GM19193 (cell line): ENCODE data around the gene ATR.

ENCODE experiments used
- POLR2A ChIP-seq: IDR thresholded peaks from 4 replicates; pipeline ENCODE4 v1.6.1; 2011; ENCODE audit not compliant: insufficient read depth, insufficient read length; ENCODE audit errors: extremely low read depth

The ATR gene

GRCh38 chr3:142578329-142579223, at the start of gene ATR:
ATR (minus strand) TSS chr3:142578733; CDS start chr3:142578704, 29 bp downstream.
- TF ChIP-seq POLR2A = peak; percentile 92

- no peak for TF ChIP-seq POLR2A
Observed at GRCh38 chr3:142626971-142627370, 48.4 kb upstream of the ATR start.

GRCh38 chr3:142625153-142625440, 46.6 kb upstream of the ATR start:
- no peak for TF ChIP-seq POLR2A

GRCh38 chr3:142624341-142625152, 46.0 kb upstream of the ATR start:
- TF ChIP-seq POLR2A = no peak

- no peak for TF ChIP-seq POLR2A
Observed at GRCh38 chr3:142623194-142623593, 44.7 kb upstream of the ATR start.

- no peak for TF ChIP-seq POLR2A
Observed at GRCh38 chr3:142622405-142622804, 43.9 kb upstream of the ATR start.

- TF ChIP-seq POLR2A = no peak
Observed at GRCh38 chr3:142618917-142619461, 40.5 kb upstream of the ATR start.

GRCh38 chr3:142615171-142615570, 36.6 kb upstream of the ATR start:
- TF ChIP-seq POLR2A = no peak

- TF ChIP-seq POLR2A = no peak
Observed at GRCh38 chr3:142614059-142614626, 35.6 kb upstream of the ATR start.

GRCh38 chr3:142613491-142613890, 35.0 kb upstream of the ATR start:
- TF ChIP-seq POLR2A = no peak

- TF ChIP-seq POLR2A = no peak
Observed at GRCh38 chr3:142611206-142611605, 32.7 kb upstream of the ATR start.

GRCh38 chr3:142609136-142609535, 30.6 kb upstream of the ATR start:
- TF ChIP-seq POLR2A = no peak

- no peak for TF ChIP-seq POLR2A
Observed at GRCh38 chr3:142608631-142609030, 30.1 kb upstream of the ATR start.

GRCh38 chr3:142604940-142605339, 26.4 kb upstream of the ATR start:
- no peak for TF ChIP-seq POLR2A

- no peak for TF ChIP-seq POLR2A
Observed at GRCh38 chr3:142602619-142603385, 24.3 kb upstream of the ATR start.

- TF ChIP-seq POLR2A = no peak
Observed at GRCh38 chr3:142601713-142602112, 23.2 kb upstream of the ATR start.

- TF ChIP-seq POLR2A = no peak
Observed at GRCh38 chr3:142597906-142598305, 19.4 kb upstream of the ATR start.
